ENCODE results near the gene TUBA3E. TPM values are rescaled to one million over a fixed set of nuclear protein-coding genes. Genes with fewer than 3 reads are reported as not detected.
"Not testable (repeated sequence)": the region's sequence is repeated elsewhere in the genome, so short reads cannot be mapped to it uniquely, and the experiment has no call there.

TUBA3E gene
- polyA plus RNA-seq, 12 donors: 0.25 TPM; not detected in 11

- DNase-seq: not testable (repeated sequence)
Measured at GRCh38 chr2:130192451-130192850, 5.8 kb downstream of the TUBA3E start.

- DNase-seq: not testable (repeated sequence)
Measured at GRCh38 chr2:130191319-130191718, 6.9 kb downstream of the TUBA3E start.

- DNase-seq: no peak
Measured at GRCh38 chr2:130190237-130190636, 8.0 kb downstream of the TUBA3E start.

GRCh38 chr2:130188958-130189357, 9.3 kb downstream of the TUBA3E start:
- not testable (repeated sequence) for DNase-seq

GRCh38 chr2:130187859-130188792, 10.1 kb downstream of the TUBA3E start:
- DNase-seq: not testable (repeated sequence)

- DNase-seq: no peak
Measured at GRCh38 chr2:130187268-130187667, 11.0 kb downstream of the TUBA3E start.

- DNase-seq: no peak
Measured at GRCh38 chr2:130186391-130186790, 11.8 kb downstream of the TUBA3E start.

- DNase-seq: no peak
Measured at GRCh38 chr2:130185896-130186295, 12.3 kb downstream of the TUBA3E start.

- no peak for DNase-seq
Measured at GRCh38 chr2:130185436-130185835, 12.8 kb downstream of the TUBA3E start.

GRCh38 chr2:130183512-130184373, 14.5 kb downstream of the TUBA3E start:
- peak; percentile 41 for DNase-seq

- DNase-seq: not testable (repeated sequence)
Measured at GRCh38 chr2:130182826-130183511, 15.3 kb downstream of the TUBA3E start.

- DNase-seq: peak; percentile 84
Measured at GRCh38 chr2:130181880-130182682, 16.2 kb downstream of the TUBA3E start, which contains the start of gene MZT2B. Gene MZT2B (plus strand): TSS chr2:130182262. CDS start chr2:130182283, 21 bp downstream.

- DNase-seq: peak; percentile 97
Measured at GRCh38 chr2:130181325-130181879, 16.8 kb downstream of the TUBA3E start, which contains the start of gene SMPD4. Gene SMPD4 (minus strand): TSS chr2:130181602. CDS start chr2:130176592, 5,010 bp downstream.

- not testable (repeated sequence) for DNase-seq
Measured at GRCh38 chr2:130180404-130181324, 17.6 kb downstream of the TUBA3E start.

GRCh38 chr2:130174866-130175265, 23.4 kb downstream of the TUBA3E start:
- not testable (repeated sequence) for DNase-seq

GRCh38 chr2:130169896-130170295, 28.3 kb downstream of the TUBA3E start:
- no peak for DNase-seq

GRCh38 chr2:130169163-130169562, 29.1 kb downstream of the TUBA3E start:
- not testable (repeated sequence) for DNase-seq

- DNase-seq: not testable (repeated sequence)
Measured at GRCh38 chr2:130166611-130167010, 31.6 kb downstream of the TUBA3E start.
